ENCODE measurements around the gene IMMT.

- TF ChIP-seq POLR2A (IDR thresholded peaks at IDR 0.05) (no peak), CTCF (IDR thresholded peaks at IDR 0.05) (no peak)
Measured at GRCh38 chr2:86229221-86229620, 34.0 kb upstream of the IMMT start.
